K562 (cell line): ENCODE data around the gene PPP1R14C. TPM values are rescaled to one million over a fixed set of nuclear protein-coding genes. Genes with fewer than 3 reads are reported as not detected.

ENCODE experiments used
- ATF1 ChIP-seq, 2 experiments: fragments of 450-650 bp in 1 of 2; IDR thresholded peaks; 2 replicates each; pipeline ENCODE4 v1.6.1; 2016; ENCODE audit warnings: missing compliant biosample characterization in 1 of 2, missing genetic modification characterization in 1 of 2
- COPS2 ChIP-seq: fragments of 450-650 bp; conservative IDR thresholded peaks from 2 replicates; pipeline ENCODE4 v1.6.1; 2016; ENCODE audit warnings: mild to moderate bottlenecking, moderate library complexity
- E2F3 ChIP-seq: fragments of 250-450 bp; sonication (Bioruptor Pico); IDR thresholded peaks from 2 replicates; pipeline ENCODE4 v1.4.0; 2020; ENCODE audit warnings: mild to moderate bottlenecking
- HDAC6 ChIP-seq: IDR thresholded peaks from 2 replicates; pipeline ENCODE4 v1.6.1; 2012; ENCODE audit warnings: low read depth, mild to moderate bottlenecking, control low read depth, inconsistent platforms, low read length, moderate library complexity
- KLF10 ChIP-seq: fragments of 250-450 bp; sonication (Bioruptor Pico); IDR thresholded peaks from 2 replicates; pipeline ENCODE4 v1.6.1; 2021; ENCODE audit warnings: matching md5 sums
- MEF2D ChIP-seq: conservative IDR thresholded peaks from 2 replicates; pipeline ENCODE4 v1.6.1; 2016; ENCODE audit warnings: low read depth, missing genetic modification characterization, missing compliant biosample characterization
- MYNN ChIP-seq, 2 experiments: sonication (generic); formaldehyde crosslinking in 1 of 2; IDR thresholded peaks; 2 replicates each; pipeline versions ENCODE4 v1.5.0 to v1.6.1; 2016 to 2020; ENCODE audit warnings: antibody characterized with exemption in 1 of 2, missing genetic modification reagents in 1 of 2
- NR2F6 ChIP-seq: fragments of 450-650 bp; formaldehyde crosslinking; IDR thresholded peaks from 2 replicates; pipeline ENCODE4 v1.4.0; 2020; ENCODE audit warnings: mild to moderate bottlenecking
- PCBP1 ChIP-seq: fragments of 200-400 bp; formaldehyde crosslinking; IDR thresholded peaks from 2 replicates; pipeline ENCODE4 v1.6.1; 2018; ENCODE audit warnings: mild to moderate bottlenecking, low read depth, low read length; ENCODE audit not compliant: poor library complexity, severe bottlenecking
- POLR2A ChIP-seq: fragments of 450-650 bp; conservative IDR thresholded peaks from 2 replicates; pipeline ENCODE4 v1.6.1; 2016
- RAD51 ChIP-seq: fragments of 450-650 bp; IDR thresholded peaks from 2 replicates; pipeline ENCODE4 v1.7.1; 2016; ENCODE audit warnings: low read depth, mild to moderate bottlenecking, borderline replicate concordance
- RBM39 ChIP-seq: fragments of 200-400 bp; formaldehyde crosslinking; optimal IDR thresholded peaks from 2 replicates; pipeline ENCODE3; 2018; ENCODE audit warnings: low read depth, low read length
- SMAD3 ChIP-seq: fragments of 450-650 bp; formaldehyde crosslinking; conservative IDR thresholded peaks from 2 replicates; pipeline ENCODE4 v1.4.0; 2020; ENCODE audit warnings: mild to moderate bottlenecking
- SRSF3 ChIP-seq: fragments of 200-400 bp; formaldehyde crosslinking; IDR thresholded peaks from 2 replicates; pipeline ENCODE4 v1.6.1; 2016; ENCODE audit warnings: mild to moderate bottlenecking, low read length, moderate library complexity; ENCODE audit not compliant: insufficient read depth
- TAF15 ChIP-seq: fragments of 200-400 bp; formaldehyde crosslinking; IDR thresholded peaks from 2 replicates; pipeline ENCODE4 v1.6.1; 2017; ENCODE audit warnings: mild to moderate bottlenecking, low read depth, low read length, moderate library complexity
- TBP ChIP-seq: optimal IDR thresholded peaks from 2 replicates; pipeline ENCODE3; 2011; ENCODE audit warnings: low read depth, low read length, improper control_type of control experiment
- U2AF1 ChIP-seq: fragments of 200-400 bp; formaldehyde crosslinking; optimal IDR thresholded peaks from 2 replicates; pipeline ENCODE3; 2017; ENCODE audit warnings: mild to moderate bottlenecking, low read depth, low read length, moderate library complexity
- ZC3H8 ChIP-seq: fragments of 450-650 bp; IDR thresholded peaks from 2 replicates; pipeline ENCODE4 v1.6.1; 2017
- ZKSCAN8 ChIP-seq: fragments of 200-800 bp; sonication (Bioruptor generic); IDR thresholded peaks from 2 replicates; pipeline ENCODE4 v1.6.1; 2016; ENCODE audit warnings: missing genetic modification characterization, missing compliant biosample characterization
- ZNF146 ChIP-seq: IDR thresholded peaks from one replicate; pipeline ENCODE4 v1.6.1; 2018; ENCODE audit warnings: missing compliant biosample characterization; ENCODE audit not compliant: unreplicated experiment
- ZNF384 ChIP-seq: IDR thresholded peaks from 2 replicates; pipeline ENCODE4 v1.6.1; 2012; ENCODE audit warnings: low read depth, low read length, improper control_type of control experiment
- polyA plus RNA-seq, 8 experiments: library from polyadenylated mRNA; depleted of rRNA in 4 of 8; stranded (reverse) in 5 of 8; unstranded in 3 of 8; fragments of >200 nt; fragmentation: Nextera tagmentation in 2 of 8; fragmentation: Illumina TruSeq in 1 of 8; extraction: Ambion mirVana in 2 of 8; extraction: Trizol in 1 of 8; gene quantifications; 2 replicates each; pipeline versions ENCODE4 v1.2.1 to v1.2.3, GENCODE V29; 2011 to 2014; ENCODE audit warnings: inconsistent platforms in 1 of 8, missing spikeins in 1 of 8
- total RNA-seq, 7 experiments: library from RNA; depleted of rRNA in 6 of 7; stranded (reverse); fragments of >200 nt in 6 of 7; fragmentation: Illumina TruSeq in 2 of 7; extraction: Trizol in 2 of 7; gene quantifications; 2 replicates each; pipeline versions ENCODE4 v1.2.1 to v1.2.3, GENCODE V29; 2011 to 2021; ENCODE audit warnings: low replicate concordance in 1 of 7
- TF ChIP-seq, protein P1 (sequence below): fragments of 250-450 bp; sonication (Bioruptor Pico); IDR thresholded peaks from 2 replicates; pipeline ENCODE4 v1.4.0; 2020
- TF ChIP-seq, protein P2 (sequence below): sonication (generic); formaldehyde crosslinking; IDR thresholded peaks from 2 replicates; pipeline ENCODE4 v1.8.1; 2023; ENCODE audit warnings: mild to moderate bottlenecking, missing genetic modification reagents
- TF ChIP-seq, protein P3 (sequence below): fragments of 250-450 bp; sonication (Bioruptor Pico); IDR thresholded peaks from 2 replicates; pipeline ENCODE4 v1.5.1; 2021; ENCODE audit warnings: mild to moderate bottlenecking
- TF ChIP-seq, protein P4 (sequence below): fragments of 450-650 bp; IDR thresholded peaks from 2 replicates; pipeline ENCODE4 v1.6.1; 2016; ENCODE audit warnings: low read depth, mild to moderate bottlenecking, moderate library complexity

The PPP1R14C gene
- total and polyA plus RNA-seq, 9 of the 15 experiments (the other 6 are each of a cell fraction or from before 2014, with no cell fraction given) = 4.5 to 16.6 (median 11.9) TPM

DNA sequence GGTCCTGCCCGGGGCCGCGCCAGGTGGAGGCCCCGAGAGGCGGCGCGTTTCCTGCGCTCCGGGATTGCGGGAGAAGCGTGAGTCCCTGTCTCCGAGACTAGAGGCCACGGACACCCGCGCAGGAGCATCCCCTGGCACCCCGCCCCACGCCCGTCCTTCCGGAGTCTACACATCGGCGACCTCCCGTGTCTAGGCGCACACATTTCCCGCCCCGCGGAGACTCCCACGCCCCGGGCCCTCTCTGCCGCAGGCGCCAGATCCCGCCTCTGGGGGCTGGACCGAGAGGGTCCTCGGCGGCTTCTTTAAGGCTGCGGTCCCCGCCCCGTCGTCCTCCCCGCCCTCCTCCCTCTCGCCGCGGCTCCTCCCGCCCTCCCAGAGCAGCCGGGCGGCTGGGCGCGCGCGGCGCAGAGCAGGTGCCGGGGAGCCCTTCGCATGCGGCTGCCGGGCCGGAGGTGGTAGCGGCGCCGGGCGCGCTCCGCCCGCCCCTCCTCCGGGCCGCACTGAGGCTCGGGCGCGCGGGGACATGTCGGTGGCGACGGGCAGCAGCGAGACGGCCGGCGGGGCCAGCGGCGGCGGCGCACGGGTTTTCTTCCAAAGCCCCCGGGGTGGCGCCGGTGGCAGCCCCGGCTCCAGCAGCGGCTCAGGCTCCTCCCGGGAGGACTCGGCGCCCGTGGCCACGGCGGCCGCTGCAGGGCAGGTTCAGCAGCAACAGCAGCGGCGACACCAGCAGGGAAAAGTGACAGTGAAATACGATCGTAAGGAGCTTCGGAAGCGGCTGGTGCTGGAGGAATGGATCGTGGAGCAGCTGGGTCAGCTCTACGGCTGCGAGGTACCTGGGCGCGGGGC, at the start of gene PPP1R14C (continued):
- TF ChIP-seq POLR2A (no peak), TBP (peak; percentile 18), RAD51 (no peak), ZNF384 (no peak), E2F3 (CRISPR knock-in tag) (no peak), NR2F6 (CRISPR knock-in tag) (no peak), KLF10 (CRISPR knock-in tag) (no peak), SRSF3 (no peak), RBM39 (no peak), COPS2 (no peak), SMAD3 (CRISPR knock-in tag) (no peak), ATF1 (CRISPR knock-in tag; IDR thresholded peaks at IDR 0.05) (no peak), ATF1 (tag; IDR thresholded peaks at IDR 0.05) (no peak), MYNN (IDR thresholded peaks at IDR 0.05) (no peak), MYNN (CRISPR knock-in tag; IDR thresholded peaks at IDR 0.05) (no peak), TAF15 (no peak), HDAC6 (no peak), ZC3H8 (no peak), MEF2D (tag) (no peak), U2AF1 (no peak), PCBP1 (no peak), ZKSCAN8 (CRISPR knock-in tag) (no peak), ZNF146 (CRISPR knock-in tag) (no peak)
- TF ChIP-seq, protein P1, sequence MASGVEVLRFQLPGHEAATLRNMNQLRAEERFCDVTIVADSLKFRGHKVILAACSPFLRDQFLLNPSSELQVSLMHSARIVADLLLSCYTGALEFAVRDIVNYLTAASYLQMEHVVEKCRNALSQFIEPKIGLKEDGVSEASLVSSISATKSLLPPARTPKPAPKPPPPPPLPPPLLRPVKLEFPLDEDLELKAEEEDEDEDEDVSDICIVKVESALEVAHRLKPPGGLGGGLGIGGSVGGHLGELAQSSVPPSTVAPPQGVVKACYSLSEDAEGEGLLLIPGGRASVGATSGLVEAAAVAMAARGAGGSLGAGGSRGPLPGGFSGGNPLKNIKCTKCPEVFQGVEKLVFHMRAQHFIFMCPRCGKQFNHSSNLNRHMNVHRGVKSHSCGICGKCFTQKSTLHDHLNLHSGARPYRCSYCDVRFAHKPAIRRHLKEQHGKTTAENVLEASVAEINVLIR (CRISPR knock-in tag) = no peak
- TF ChIP-seq, protein P2, sequence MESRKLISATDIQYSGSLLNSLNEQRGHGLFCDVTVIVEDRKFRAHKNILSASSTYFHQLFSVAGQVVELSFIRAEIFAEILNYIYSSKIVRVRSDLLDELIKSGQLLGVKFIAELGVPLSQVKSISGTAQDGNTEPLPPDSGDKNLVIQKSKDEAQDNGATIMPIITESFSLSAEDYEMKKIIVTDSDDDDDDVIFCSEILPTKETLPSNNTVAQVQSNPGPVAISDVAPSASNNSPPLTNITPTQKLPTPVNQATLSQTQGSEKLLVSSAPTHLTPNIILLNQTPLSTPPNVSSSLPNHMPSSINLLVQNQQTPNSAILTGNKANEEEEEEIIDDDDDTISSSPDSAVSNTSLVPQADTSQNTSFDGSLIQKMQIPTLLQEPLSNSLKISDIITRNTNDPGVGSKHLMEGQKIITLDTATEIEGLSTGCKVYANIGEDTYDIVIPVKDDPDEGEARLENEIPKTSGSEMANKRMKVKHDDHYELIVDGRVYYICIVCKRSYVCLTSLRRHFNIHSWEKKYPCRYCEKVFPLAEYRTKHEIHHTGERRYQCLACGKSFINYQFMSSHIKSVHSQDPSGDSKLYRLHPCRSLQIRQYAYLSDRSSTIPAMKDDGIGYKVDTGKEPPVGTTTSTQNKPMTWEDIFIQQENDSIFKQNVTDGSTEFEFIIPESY (CRISPR knock-in tag) = peak; percentile 78
- TF ChIP-seq, protein P3, sequence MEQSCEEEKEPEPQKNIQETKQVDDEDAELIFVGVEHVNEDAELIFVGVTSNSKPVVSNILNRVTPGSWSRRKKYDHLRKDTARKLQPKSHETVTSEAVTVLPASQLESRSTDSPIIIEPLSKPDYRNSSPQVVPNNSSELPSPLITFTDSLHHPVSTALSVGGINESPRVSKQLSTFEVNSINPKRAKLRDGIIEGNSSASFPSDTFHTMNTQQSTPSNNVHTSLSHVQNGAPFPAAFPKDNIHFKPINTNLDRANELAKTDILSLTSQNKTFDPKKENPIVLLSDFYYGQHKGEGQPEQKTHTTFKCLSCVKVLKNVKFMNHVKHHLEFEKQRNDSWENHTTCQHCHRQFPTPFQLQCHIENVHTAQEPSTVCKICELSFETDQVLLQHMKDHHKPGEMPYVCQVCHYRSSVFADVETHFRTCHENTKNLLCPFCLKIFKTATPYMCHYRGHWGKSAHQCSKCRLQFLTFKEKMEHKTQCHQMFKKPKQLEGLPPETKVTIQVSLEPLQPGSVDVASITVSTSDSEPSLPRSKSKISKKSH (CRISPR knock-in tag) = no peak
- TF ChIP-seq, protein P4, sequence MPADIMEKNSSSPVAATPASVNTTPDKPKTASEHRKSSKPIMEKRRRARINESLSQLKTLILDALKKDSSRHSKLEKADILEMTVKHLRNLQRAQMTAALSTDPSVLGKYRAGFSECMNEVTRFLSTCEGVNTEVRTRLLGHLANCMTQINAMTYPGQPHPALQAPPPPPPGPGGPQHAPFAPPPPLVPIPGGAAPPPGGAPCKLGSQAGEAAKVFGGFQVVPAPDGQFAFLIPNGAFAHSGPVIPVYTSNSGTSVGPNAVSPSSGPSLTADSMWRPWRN = no peak
